Measurements from ENCODE around the gene RRP1.

RRP1 gene, protein sequence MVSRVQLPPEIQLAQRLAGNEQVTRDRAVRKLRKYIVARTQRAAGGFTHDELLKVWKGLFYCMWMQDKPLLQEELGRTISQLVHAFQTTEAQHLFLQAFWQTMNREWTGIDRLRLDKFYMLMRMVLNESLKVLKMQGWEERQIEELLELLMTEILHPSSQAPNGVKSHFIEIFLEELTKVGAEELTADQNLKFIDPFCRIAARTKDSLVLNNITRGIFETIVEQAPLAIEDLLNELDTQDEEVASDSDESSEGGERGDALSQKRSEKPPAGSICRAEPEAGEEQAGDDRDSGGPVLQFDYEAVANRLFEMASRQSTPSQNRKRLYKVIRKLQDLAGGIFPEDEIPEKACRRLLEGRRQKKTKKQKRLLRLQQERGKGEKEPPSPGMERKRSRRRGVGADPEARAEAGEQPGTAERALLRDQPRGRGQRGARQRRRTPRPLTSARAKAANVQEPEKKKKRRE

DNA sequence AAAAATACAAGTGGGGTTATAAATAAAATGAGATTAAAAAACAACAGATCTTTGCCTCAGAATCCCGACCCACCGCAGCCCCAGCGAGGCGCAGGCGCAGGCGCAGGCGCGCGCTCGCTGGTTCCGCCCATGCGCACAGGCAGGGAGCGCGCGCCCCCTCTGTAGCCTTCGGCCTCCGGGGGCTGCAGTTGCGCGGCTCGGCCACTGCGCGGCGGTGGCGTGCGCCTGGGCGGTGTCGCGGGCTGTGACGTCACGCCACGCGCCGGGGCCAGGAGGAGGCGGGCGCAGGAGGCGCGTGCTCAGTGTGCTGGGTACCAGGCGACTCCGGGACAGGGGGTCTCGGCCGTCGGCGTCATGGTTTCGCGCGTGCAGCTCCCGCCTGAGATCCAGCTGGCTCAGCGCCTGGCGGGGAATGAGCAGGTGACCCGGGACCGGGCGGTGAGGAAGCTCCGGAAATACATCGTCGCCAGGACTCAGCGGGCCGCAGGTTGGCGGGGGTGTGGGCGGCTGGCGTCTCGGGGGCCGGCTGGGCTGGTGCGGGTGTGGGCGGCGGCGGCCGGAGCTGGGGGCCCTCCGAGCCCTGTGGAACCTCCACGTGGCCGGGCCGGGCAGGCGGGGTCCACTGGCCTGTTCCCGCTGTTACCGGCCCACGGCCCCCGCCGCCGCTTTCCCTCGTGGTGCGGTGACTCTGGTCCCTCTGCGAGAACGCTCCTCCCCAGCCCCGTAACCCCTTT is at the start of gene RRP1:
TSS of gene RRP1 (plus strand) at position 302 of the 734 bp plus-strand sequence. CDS start at position 355, 53 bp downstream.
- DNase-seq = peak; percentile 72

DNA sequence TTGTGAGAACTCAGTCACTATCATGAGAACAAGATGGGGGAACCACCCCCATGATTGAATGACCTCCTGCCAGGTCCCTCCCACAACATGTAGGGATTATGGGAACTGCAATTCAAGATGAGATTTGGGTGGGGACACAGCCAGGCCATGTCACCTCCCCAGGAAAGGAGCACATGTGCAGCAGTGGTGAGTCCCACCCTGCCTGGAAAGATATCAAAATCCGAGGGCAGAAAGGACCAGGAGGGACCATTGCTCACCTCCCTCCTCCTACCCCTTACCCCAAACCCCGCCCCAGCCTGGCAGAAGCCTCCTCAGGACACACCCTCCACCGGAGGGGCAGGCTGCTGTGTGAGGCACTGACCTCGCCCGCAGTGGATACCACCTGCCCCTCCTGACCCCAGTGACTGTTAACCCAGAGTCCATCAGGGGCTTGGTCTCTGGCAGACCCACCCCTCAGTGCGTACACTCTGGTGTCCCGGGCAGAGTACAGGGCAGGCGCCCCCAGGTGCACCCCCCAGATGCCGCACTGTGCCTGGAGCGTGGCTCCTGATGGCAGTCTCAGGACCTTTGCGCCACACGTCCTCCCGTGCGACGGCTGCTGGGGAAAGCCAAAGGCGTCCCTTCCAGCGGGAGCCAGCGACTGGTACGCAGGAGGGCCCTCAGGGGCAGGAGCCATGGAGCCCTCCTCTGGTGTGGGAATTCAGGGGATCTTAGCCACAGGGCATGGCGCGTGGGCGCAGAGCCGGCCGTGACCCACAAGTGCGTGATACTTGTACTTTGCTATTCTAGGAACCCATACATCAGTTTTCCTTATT is 49.5 kb upstream of the RRP1 start:
- DNase-seq = no peak

- DNase-seq = no peak
Measured at GRCh38 chr21:43740497-43741156, 48.8 kb upstream of the RRP1 start.

GRCh38 chr21:43741423-43742096 is 47.8 kb upstream of the RRP1 start:
- no peak for DNase-seq

- no peak for DNase-seq
Measured at GRCh38 chr21:43743947-43744346, 45.4 kb upstream of the RRP1 start.

- DNase-seq = no peak
Measured at GRCh38 chr21:43744725-43745124, 44.7 kb upstream of the RRP1 start.

DNA sequence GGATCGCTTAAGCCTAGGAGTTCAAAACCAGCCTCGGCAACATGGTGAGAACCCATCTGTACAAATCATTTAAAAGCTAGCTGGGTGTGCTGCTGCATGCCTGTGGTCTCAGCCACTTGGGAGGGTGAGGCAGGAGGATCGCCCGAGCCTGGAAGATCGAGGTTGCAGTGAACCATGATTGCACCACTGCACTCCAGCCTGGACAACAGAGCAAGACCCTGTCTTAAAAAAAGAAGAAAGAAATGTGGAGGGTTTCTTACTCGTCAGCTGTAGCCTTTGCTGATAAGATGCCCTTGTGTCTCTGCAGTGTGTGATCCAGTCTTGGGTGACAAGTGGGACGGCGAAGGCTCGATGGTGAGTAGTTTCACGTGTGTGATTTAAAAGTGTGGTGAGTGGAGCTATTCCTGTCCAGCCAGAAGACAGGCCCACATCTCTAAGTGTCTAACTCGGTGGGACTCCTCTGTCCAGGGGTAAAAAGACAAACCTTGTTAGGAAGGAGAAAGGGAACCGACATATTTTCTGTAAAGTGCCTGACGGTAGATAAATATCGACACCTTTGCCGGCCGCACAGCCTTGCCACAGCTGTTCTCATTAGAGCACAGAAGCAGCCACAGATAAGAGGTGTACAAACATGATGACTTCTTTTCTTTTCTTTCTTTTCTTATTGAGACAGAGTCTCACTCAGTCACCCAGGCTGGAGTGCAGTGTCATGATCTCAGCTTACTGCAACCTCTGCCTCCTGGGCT is 43.4 kb upstream of the RRP1 start:
- no peak for DNase-seq

DNA sequence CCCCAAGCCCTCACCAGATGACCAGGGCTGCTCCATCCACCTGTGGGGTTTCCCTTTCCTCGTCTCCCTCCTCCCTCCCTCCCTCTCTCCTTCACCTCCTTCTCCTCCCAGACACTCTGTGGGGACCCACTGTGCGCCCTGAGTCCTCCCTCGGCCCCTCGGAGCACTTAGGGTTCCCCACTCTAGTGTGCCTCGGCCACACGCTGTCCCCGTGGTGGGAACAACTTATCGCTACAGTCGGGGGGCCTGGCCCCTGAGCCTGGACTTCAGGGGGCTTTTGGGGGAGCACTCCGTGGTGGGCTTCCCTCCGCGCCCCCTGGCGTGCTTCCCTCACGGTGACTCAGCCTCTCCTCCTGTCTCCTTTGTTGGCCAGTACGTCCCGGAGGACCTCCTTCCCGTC is 40.8 kb upstream of the RRP1 start:
- no peak for DNase-seq

GRCh38 chr21:43749651-43750262 is 39.6 kb upstream of the RRP1 start:
- no peak for DNase-seq

DNA sequence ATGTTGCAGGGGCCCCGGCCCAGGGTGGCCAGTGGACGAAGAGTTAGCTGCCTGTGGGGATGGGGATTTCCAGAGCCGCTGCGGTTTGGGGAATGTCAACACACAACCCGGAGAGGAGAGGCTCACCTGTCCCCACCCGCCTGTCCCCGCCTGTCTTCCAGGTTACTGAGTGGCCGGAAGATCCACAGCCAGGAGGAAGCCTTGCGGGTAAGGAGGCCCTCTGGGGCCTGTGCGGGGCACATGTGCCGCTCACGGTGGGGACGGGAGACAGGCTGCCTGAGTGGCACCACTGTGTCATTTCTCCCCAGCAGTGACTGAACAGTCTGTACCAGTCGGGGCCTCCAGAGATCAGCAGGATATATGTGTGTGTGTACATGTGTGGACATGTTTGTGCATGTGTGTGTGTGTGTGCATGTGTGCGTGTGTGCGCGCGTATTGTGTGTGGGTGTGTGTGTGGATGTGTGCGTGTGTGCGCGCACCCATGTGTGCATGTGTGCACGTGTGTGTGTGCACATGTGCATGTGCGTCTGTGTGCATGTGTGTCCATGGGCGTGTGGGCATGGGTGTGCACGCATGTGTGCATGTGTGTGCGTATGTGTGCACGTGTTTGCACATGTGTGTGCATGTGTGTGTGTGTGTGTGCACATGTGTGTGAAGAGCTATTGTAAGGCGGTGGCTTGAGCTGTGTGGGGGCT is 38.9 kb upstream of the RRP1 start:
- no peak for DNase-seq

- no peak for DNase-seq
Measured at GRCh38 chr21:43751955-43752591, 37.3 kb upstream of the RRP1 start.

GRCh38 chr21:43752758-43753438 is 36.5 kb upstream of the RRP1 start:
- no peak for DNase-seq

- no peak for DNase-seq
Measured at GRCh38 chr21:43753439-43753799, 36.0 kb upstream of the RRP1 start.

DNA sequence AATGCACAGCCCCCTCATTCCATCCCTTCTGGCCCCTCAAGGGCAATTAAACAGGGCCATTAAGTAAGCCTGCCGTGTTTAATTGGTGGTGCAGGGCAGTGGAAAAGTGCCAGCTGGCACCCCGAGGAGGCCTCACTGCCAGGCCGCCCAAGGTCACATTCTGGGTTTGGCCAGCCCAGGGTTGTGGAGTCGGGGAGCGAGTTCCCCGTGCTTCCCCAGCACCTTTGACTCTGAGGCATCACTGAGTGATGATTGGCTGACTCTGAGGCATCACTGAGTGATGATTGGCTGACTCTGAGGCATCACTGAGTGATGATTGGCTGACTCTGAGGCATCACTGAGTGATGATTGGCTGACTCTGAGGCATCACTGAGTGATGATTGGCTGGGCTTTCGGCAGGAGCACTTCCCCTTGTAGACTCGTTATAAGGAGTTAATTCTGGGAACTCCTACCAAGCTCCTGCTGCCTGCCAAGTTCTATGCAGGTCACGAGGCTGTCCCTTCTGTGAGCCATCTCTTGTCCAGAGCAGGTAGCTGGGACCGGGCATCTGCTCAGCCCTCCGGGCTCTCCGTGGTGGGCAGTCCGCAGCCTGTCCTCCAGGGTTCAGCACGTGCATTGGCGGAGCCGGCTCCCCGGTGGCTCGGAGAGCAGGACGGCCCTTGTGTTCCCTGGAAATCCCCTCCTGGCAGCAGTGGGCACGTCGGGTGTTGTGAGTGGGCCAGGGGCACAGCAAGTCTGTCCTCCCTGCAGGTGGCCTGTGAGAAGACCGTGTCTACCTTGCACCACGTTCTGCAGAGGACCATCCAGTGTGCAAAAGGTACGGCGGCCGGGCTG is 34.2 kb upstream of the RRP1 start:
- no peak for DNase-seq

DNA sequence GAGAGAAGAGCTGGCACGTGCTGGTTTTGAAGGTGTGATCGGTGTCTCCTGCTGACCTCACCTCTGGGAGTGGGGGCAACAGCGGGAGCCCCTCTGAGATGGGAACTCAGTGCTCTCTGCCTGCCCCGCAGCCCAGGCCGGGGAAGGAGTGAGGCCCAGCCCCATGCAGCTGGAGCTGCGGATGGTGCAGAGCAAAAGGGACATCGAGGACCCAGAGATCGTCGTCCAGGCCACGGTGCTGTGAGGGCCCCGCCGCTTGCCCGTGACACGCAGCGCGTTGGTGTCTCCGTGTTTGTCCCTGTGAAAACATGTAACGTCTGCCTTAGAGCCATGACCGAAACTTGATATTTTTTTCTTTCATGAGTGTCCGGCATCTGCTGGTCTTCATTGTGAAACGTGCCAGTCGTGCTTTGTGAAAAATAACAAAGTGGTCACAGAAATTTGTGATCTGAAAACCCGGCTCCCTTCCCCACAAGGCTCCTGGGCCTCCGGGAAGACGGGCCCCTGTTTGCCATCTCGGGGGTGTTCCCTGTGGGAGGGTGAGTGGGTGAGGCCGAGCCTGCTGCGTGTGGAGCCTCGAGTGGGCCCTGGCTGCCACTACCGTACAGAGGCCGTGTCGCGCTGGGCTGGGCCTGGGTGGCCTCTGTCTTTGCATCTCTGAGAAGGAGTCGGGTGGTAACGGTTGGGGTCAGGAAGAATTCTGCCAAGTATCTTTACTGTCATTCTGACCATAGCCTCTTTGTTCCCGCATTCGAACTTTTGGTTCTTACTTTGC is 33.4 kb upstream of the RRP1 start:
- no peak for DNase-seq

GRCh38 chr21:43757601-43758000 is 31.8 kb upstream of the RRP1 start:
- no peak for DNase-seq

DNA sequence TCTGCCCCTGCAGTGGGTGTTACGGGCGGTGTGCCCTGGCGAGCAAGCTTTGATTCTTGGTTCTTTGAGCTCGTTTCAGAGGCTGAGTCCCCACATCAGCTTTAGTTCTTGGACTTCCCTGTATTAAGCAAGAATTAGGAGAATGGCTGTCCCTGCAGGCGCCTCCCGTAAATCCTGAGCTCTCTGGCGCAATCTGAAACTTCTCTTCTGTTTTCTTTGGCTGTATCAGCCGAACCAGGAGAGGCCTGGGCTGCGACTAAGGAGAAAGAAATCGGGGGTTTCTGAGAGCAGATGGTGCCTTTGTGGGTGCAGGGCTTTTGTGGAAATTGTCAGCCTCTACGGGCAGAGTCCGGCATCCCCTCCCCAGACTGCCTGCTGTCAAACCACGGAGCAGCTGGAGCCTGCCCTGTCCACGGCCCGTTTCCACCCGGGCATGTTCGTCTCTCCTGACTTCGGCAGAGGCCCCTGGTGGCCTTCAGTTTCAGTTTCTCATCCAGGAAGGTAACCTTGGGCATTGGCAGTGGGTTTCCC is 31.2 kb upstream of the RRP1 start:
- no peak for DNase-seq
